Effector memory CD4-positive, alpha-beta T cell (primary cell): Measurements from ENCODE around the gene ITGBL1.

ENCODE experiments used
- DNase-seq, 3 donors: peaks; one replicate each; pipeline ENCODE4 v3.0.0-alpha.2; 2020
- H3K27ac ChIP-seq: 2 replicates; pipeline ENCODE4 v1.7.0; 2013; ENCODE audit warnings: mild to moderate bottlenecking, low read length, moderate library complexity; ENCODE audit not compliant: insufficient read depth, poor library complexity, severe bottlenecking
- H3K27me3 ChIP-seq: replicated peaks from 2 replicates; pipeline ENCODE4 v1.7.0; 2013; ENCODE audit warnings: mild to moderate bottlenecking, low read length; ENCODE audit not compliant: insufficient read depth, control insufficient read depth, poor library complexity, severe bottlenecking
- H3K36me3 ChIP-seq: 2 replicates; pipeline ENCODE4 v1.7.0; 2013; ENCODE audit warnings: mild to moderate bottlenecking, low read length, moderate library complexity; ENCODE audit not compliant: control insufficient read depth, insufficient read depth
- H3K4me1 ChIP-seq: 2 replicates; pipeline ENCODE4 v1.7.0; 2013; ENCODE audit warnings: low read length, mild to moderate bottlenecking; ENCODE audit not compliant: control insufficient read depth, insufficient read depth, poor library complexity, severe bottlenecking
- H3K4me3 ChIP-seq: 2 replicates; pipeline ENCODE4 v1.7.0; 2013; ENCODE audit warnings: low read length, low read depth, mild to moderate bottlenecking; ENCODE audit not compliant: insufficient read depth, poor library complexity, severe bottlenecking
- H3K9me3 ChIP-seq: 2 replicates; pipeline ENCODE4 v1.7.0; 2013; ENCODE audit warnings: mild to moderate bottlenecking, low read length, moderate library complexity; ENCODE audit not compliant: control insufficient read depth

ITGBL1 gene

DNA sequence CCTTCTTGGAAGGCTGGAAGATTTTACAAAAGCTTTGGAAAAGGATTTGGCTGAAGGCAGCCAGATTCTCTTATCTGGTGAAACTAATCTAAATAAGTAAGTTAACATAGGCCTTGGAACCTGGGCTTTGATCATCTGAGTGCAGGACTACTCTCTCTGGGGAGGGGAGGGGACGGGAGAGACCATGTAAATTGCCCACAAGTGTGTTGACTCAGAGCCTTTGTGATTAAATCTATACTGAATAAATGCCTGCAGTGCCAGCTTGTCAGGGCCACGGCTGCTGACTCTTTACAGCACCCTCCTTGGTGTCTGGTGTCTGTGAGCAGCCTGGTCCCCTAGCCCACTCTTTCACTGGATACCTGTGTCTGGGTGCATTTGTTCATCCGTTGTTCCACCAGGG is 251.4 kb downstream of the ITGBL1 start:
- no peak for DNase-seq
- no peak overlapping the region for H3K4me3 ChIP-seq
- H3K4me1 ChIP-seq, result no peaks in the 10 kb centered on the region

DNA sequence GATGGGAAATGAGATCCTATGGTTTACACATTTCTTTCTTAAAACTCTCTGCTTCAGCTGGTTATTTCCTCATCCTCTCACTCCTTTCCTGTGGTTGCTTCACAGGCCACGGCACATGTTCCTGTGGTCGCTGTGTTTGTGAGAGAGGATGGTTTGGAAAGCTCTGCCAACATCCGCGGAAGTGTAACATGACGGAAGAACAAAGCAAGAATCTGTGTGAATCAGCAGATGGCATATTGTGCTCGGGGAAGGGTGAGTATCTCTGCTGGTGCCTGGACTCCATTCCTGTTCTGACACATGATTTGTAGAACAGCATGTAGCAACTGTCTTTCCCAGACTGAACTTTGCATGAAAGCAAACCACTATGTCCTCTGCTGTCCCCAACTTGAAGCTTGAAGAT is 254.2 kb downstream of the ITGBL1 start:
- H3K36me3 ChIP-seq, result no peaks in the 10 kb centered on the region
- H3K4me1 ChIP-seq, result no peaks in the 10 kb centered on the region
- no peaks in the 10 kb centered on the region for H3K9me3 ChIP-seq
- H3K4me3 ChIP-seq, result no peak overlapping the region
- no peak overlapping the region for H3K27ac ChIP-seq
- H3K27me3 ChIP-seq, result no peaks in the 10 kb centered on the region
- DNase-seq, result no peak

More for the DNA sequence above, 251.4 kb downstream of the ITGBL1 start:
- H3K36me3 ChIP-seq, result no peaks in the 10 kb centered on the region
- no peaks in the 10 kb centered on the region for H3K9me3 ChIP-seq
- no peaks in the 10 kb centered on the region for H3K27me3 ChIP-seq
- no peak overlapping the region for H3K27ac ChIP-seq

DNA sequence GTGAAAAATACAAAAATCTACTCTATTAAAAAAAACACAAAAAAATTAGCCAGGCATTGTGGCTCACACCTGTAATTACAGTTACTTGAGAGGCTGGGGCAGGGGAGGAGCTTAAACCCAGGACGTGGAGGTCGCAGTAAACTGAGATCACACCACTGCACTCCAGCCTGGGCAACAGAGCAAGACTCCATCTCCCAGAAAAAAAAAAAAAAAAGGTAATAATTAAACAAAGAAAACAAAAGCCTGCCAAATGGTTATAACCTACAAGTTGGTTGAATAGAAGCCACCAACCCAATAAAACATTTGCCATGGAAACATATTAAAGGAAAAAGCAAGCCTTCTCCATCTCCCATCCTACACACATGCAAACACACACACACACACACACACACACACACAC is 255.2 kb downstream of the ITGBL1 start:
- Histone ChIP-seq H3K27me3 (no peaks in the 10 kb centered on the region), H3K4me1 (no peaks in the 10 kb centered on the region), H3K9me3 (no peaks in the 10 kb centered on the region), H3K36me3 (no peaks in the 10 kb centered on the region), H3K27ac (no peak overlapping the region), H3K4me3 (no peak overlapping the region)
- DNase-seq, result no peak

DNA sequence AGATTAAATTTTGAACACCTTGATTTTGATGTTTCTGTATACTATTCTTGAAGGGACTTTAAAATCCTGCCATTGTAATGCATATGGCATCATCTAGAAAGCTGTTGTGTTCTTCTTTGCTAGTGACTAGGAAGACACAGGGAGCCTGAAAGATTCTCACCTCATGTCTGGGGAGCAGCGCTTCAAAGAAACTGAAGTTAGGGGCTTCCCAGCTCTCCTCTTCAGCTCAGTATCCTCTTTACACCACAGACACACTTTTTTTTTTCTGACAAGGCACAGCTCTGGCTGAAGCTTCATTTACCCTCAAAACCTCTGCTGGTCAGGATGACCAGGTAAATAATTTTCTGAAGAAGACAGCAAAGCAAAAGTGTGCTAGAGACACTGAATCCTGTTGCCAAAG is 255.6 kb downstream of the ITGBL1 start:
- Histone ChIP-seq H3K27ac (no peak overlapping the region), H3K4me3 (no peak overlapping the region), H3K9me3 (no peaks in the 10 kb centered on the region), H3K4me1 (no peaks in the 10 kb centered on the region), H3K27me3 (no peaks in the 10 kb centered on the region), H3K36me3 (no peaks in the 10 kb centered on the region)
- no peak for DNase-seq

DNA sequence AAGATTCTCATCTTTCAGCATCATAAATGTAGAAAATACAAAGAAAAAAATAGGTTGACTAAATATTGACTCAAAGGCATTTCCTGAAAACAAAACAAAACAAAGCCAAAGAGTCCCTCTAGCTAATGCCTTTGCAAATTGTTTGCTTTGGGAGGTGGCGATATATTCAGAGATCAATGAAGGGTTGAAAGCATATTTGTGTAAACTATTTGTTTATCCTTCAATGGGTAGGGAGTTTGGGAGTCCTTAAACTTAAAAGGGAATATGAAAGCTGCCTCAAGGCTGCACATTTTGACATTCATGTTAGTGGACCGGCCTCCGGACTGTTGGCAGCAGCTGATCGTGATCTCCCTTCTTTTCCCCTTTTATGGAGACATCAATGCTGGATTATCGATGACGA is 257.5 kb downstream of the ITGBL1 start:
- DNase-seq, result no peak
- Histone ChIP-seq H3K27me3 (no peaks in the 10 kb centered on the region), H3K4me1 (no peaks in the 10 kb centered on the region), H3K27ac (no peak overlapping the region), H3K36me3 (no peaks in the 10 kb centered on the region), H3K4me3 (no peak overlapping the region), H3K9me3 (no peaks in the 10 kb centered on the region)

DNA sequence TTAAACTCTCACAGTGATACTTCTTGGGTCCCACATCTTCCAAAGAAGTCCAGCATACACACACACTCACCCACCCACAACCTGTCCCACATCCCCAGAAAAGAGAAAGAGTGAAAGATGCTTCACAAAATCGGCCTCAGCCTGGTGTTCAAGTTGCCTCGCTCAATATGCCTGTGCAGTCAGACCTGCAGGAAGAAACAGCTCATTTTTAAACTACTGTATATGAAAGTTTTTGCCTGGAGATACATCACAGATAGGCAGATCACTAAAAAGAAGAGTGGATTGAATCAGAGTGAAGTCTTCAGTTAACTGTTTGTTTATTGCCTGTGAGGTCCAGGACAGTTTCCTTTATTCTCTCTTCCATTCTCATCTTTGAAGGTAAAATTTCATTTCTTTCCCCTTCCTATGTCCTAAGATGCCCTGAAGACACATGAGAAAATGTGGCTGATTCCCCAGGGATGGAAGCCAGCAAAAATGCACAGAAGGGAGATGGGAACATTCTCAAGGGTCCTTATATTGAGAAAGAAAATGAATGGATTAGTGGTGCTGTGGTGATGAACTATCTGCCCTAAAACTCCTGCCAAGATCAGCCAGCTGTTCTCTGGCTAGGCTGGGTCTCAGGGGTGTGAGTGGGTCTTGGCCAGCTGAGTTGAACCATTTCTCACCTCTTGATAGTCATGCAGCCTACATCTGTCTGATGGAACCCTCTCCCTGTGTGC is 259.0 kb downstream of the ITGBL1 start:
- Histone ChIP-seq H3K27ac (no peak overlapping the region), H3K4me1 (no peaks in the 10 kb centered on the region), H3K36me3 (no peaks in the 10 kb centered on the region), H3K9me3 (no peaks in the 10 kb centered on the region), H3K27me3 (no peaks in the 10 kb centered on the region), H3K4me3 (no peak overlapping the region)
- no peak for DNase-seq

DNA sequence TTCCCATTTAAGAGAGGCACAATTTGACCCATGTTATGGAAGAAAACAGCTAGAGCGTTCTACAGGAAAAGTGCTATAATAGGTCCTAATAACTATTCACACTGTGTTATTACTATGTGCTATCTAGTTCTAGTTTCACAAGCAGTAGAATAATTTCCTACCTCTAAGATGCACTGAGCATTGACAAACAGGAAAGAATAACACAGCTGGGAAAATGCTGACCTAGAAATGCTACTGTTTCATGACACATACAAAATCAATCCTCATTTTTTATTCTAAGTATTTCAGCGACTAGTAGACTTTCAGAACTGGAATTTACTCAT is 259.5 kb downstream of the ITGBL1 start:
- Histone ChIP-seq H3K4me3 (no peak overlapping the region), H3K27ac (no peak overlapping the region), H3K9me3 (no peaks in the 10 kb centered on the region), H3K4me1 (no peaks in the 10 kb centered on the region), H3K36me3 (no peaks in the 10 kb centered on the region), H3K27me3 (no peaks in the 10 kb centered on the region)
- no peak for DNase-seq

DNA sequence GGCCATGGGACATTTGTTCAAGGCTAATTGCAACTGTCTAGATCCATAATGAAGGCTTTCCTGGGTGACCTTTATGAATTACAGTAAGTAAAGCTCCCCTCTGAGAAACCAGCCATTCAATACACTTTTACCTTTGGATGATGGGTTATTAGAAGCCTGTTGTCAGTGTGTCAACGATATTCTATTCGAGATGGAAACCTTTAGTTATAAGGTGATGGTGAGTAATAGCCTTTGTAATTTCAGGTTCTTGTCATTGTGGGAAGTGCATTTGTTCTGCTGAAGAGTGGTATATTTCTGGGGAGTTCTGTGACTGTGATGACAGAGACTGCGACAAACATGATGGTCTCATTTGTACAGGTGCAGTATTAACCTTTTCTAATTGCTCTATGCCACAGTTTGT is 261.7 kb downstream of the ITGBL1 start:
- H3K36me3 ChIP-seq, result no peaks in the 10 kb centered on the region
- H3K4me1 ChIP-seq, result no peaks in the 10 kb centered on the region
- no peak for DNase-seq
- no peaks in the 10 kb centered on the region for H3K27me3 ChIP-seq
- H3K9me3 ChIP-seq, result no peaks in the 10 kb centered on the region
- no peak overlapping the region for H3K27ac ChIP-seq
- H3K4me3 ChIP-seq, result no peak overlapping the region

DNA sequence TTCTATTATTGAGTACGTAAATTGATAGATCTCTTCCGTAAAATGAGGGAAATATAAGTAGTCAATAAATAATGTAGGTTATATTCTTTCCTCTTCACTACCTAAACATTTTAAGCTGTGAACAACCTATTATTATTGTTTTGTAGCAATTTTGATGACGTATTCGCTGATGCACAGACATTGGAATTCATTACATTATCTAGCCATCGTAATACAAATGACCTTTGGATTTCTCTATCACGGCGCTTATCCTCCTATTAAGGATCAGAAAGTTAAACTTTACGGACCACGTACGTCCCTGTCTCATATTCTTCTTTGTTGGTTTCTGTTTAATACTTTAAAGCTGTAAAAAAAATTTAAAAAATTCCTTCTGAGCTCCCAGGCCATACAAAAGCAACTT is 264.9 kb downstream of the ITGBL1 start:
- no peaks in the 10 kb centered on the region for H3K36me3 ChIP-seq
- no peaks in the 10 kb centered on the region for H3K27me3 ChIP-seq
- H3K27ac ChIP-seq, result no peak overlapping the region
- no peak overlapping the region for H3K4me3 ChIP-seq
- DNase-seq, result no peak
- no peaks in the 10 kb centered on the region for H3K4me1 ChIP-seq
- no peaks in the 10 kb centered on the region for H3K9me3 ChIP-seq

DNA sequence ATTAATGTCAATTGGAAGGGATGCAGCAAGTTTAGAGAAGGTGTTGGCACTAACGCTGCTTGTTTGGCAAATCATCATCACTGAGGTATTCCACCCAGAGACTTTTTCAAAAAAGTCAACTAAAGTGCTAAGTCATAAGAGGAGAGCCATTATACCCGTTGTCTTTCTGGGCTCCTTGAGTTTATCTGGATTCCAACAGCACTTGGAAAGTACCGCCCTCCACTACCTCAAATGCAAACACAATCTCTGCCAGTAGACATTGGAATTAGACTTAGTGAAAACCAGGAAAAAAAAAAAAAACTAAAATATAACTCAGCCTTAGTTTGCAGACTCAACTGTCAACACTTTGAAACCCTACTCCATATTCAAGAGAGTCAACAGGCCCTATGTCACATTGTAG is 266.0 kb downstream of the ITGBL1 start:
- Histone ChIP-seq H3K9me3 (no peaks in the 10 kb centered on the region), H3K4me1 (no peaks in the 10 kb centered on the region), H3K27ac (no peak overlapping the region), H3K27me3 (no peaks in the 10 kb centered on the region), H3K4me3 (no peak overlapping the region), H3K36me3 (no peaks in the 10 kb centered on the region)
- DNase-seq, result no peak
